Activated CD4-positive, alpha-beta T cell treated with anti-CD3 and anti-CD28 coated beads, Interleukin-2, Interleukin-4, amounts not matched to agents 100 ng/mL and 50 ng/mL, durations not matched to agents 16 hours and 8 hours (primary cell): ENCODE measurements around the gene HK3.

Experiments used
- DNase-seq: peaks from one replicate; pipeline ENCODE4 v3.0.0-alpha.2; 2020; ENCODE audit warnings: low spot score

The HK3 gene

DNA sequence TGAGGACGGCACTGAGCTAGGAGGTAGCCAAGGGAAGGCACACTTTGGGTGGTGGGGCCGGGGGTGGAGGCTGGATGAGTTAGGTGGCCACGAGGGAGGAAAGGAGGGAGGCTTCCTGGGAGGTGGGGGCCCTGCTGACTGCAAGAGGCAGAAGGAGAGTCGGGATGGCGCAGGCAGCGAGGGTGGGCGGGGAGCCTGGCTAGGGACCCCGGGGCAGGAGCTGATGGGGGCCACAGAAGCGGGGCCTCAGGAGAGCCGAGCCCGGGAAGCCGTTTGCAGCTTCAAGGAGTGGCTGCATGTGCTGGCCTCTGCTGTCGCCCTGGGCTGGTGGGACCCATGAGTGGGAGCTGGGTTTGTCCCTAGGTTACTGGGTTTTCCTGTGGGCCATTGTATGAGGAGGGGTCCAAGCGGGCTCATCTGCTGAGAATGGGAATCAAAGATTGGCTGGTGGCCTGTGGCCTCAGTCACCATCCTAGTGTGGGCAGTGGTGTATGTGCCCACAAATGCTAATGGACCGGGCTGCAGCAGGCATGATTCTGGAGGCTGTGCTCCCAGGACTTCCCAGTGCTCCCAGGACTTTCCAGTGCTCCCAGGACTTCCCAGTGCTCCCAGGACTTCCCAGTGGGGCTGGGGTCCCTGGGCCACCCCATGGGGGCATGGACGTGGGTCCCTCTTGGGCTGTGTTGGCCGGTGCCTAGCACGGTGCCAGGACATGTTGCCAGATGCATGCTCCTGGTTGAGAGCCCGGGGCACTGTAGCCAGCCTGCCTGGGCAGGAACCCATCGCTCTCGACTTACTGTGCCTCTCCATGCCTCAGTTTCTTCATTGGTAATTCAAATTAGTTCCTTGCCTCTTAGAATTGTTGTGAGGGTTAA, 48.5 kb downstream of the HK3 start:
- DNase-seq, result no peak

DNA sequence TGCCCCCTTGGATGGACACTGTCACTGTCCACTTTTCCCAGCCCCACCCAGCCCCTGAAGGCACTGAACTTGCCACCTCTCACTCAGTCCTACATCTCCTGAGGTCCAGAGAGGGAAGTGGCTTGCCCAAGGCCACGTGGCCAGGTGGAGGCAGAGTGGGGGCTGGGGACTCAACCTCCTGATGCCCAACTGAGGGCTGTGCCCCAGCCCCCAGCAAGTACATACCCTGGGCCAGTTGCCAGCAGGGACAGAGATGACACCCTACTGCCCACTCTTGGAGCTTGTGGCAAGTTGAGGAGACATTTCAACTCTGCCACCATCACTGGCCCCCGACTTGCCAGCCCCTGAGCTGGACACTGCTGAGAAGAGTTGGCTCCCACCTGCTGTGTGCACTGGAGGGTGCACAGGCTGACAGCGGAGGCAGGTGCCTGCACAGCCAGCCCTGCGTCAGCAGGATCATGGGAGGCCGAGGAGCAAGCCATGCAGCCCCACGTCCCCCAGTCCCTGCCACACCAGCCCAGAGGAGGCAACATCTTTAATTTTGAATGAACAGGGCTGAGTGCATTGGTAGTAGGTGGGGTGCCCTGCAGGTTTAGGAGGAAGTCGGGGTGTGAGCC, 49.4 kb downstream of the HK3 start:
- no peak for DNase-seq

DNA sequence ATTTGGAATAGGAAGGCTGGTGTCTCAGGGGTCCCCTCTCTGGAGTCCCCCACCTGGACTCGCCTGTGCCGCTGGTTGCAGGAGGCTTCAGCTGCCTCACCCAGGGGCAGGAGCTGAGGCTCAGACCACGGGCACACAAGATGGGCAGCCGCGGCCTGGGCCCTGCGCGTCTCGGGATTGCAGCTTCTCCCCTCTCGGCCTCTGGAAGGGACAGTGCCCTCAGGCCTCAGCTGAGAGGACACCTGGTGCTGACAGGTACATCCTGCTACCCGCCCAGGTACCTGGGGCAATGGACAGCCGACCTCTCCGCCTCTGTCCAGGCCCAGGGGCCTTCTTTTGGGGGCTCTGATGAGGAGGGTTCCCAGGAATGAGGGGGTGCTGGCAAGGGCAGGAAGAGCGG, 50.5 kb downstream of the HK3 start:
- no peak for DNase-seq

DNA sequence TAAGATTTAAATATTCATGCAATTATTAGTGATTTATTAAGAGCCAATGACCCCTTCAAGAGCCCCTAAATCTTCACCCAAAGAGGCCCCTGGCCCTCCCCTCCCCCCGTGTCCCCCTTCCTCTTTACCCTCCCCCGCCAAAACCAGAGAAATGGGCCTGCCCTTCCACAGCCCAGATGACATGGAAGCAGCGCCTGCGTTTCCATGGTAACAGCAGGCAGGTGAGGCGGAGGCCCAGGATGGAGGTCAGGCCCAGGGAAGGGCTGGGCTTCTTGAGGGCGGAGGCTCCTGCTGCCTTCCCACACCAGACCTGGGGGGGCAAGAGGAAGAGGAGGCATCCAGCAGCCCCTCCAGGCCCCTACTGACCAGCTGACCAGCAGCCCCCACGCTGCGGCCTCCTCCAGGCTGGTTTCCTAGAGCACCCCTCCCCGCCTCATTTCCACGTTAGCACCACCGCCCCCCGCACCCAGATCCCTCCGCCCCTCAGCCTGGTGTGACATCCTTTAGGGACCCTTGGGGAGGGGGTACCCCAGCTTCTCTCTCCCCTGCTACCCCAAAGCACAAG, 51.3 kb downstream of the HK3 start:
- DNase-seq, result no peak

DNA sequence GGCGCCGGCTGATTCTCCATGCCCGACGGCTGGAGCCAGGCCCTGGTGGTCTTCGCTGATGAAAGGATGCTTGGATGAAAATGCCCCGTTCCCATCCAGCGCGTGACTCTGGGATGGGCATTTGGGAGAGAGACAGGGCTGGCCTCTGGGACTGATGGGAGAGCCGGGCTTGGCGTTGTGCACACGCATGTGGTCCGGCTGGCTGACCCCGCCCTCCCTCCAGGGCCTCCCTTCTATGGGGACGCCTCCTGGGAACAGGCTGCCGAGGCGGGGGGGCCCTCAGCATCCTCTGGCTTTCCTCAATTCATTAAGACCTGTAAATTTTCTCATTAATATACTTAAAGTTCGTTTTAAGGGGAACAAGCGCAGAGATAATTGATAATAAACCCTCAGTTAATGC, 52.0 kb downstream of the HK3 start:
- DNase-seq, result no peak

DNA sequence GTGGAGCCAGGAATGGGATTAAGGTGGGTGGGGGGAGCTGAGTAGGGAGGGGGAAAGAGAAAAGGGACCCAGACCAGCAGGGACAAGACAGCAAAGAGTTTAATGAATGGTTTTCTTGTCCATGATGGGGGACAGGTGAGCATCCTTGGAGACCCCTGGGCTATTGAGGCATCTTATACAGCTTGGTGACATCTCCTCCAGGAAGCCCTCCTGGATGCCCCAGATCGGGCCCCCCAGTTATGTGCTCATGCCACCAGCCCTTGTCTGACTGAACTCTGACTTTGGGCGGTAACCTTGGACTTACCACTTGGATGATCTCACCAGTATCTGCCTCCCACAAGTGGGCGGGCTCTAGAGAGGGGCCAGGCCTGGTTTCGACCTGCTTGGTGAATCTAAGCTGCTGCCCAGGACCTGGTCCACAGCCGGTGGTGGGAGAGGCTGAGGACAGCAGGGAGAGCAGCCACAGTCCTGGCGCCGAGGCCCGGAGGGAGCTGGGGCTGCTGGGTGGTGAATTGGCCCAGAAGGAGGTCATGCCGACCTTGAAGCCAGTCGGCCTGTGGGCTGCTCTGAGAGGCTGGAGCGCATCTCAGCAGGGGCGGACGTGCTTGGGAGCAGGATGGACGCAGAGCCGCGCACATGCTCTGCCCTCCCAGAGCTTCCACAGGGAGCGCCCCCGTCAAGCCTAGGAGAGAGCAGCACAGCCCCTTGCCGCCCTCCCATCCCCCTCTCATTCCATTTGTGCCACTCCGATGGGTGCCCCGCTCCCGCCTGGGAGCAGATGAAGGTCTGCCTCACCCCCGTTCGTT, 52.6 kb downstream of the HK3 start:
- no peak for DNase-seq

DNA sequence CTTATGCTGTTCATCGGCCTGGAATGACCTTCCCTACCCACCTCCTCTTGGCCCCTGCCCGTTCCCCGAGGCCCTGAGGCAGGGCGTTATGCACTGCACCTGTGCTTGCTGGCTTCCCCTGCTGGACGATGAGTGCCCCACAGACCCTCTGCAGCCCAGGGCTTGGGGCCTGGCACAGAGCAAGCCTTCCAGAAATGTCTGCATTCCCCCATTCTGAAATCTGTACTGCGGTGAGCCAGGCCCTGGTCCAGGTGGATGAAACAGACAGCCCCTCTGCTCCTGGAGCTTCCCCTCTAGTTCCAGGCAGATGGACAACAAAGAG, 53.8 kb downstream of the HK3 start:
- no peak for DNase-seq

DNA sequence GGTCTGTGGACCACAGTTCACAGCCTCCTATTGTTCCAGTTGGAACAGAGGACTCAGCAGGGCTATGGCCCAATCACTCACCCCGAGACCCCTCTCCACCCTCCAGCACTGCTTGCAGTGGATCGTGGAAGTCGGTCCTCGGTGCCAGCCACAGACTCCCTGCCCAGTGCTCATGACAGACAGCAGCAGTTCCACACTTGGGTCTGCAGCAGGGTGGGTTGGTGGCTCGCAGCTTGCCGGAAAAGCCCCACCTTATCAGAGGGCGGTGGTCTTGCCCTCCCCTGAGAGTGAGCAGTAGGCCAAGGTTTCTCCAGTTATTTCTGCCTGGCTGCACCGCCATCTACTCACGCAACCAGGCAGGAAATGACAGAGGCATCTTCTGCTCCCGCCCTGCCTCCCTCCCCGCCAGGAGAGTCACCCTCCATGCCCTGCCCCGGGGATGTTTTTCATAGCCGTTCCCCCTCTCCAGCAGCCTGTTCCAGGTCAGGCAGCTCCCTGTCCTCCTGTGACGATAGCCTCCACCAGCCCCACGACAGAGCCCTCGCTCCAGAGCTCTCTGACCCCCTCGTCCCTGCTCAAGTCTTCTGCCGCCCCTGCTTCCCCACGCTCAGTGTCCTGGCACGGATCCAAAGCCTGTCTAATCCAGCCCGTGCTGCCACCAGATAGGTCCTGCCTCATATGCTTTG, 54.3 kb downstream of the HK3 start:
- no peak for DNase-seq

DNA sequence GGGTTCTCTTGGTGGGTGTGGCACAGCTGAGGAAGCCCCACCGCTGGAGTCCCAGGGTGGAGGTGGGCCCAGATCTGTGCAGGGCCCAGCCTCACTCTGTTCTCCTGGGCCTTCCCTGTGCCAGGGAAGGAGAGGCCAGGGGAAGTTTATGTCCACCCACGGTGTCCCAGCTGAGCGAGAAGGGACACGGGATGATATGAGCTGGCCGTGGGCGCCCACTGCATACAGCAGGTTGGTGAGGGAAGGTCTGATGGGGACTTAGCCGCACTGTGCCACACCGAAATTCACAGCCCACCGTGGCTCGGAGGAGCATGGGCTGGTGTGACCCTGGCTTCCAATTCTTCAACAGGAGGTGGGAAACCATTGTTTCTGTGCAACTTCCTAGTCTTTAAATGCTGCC, 54.9 kb downstream of the HK3 start:
- no peak for DNase-seq

DNA sequence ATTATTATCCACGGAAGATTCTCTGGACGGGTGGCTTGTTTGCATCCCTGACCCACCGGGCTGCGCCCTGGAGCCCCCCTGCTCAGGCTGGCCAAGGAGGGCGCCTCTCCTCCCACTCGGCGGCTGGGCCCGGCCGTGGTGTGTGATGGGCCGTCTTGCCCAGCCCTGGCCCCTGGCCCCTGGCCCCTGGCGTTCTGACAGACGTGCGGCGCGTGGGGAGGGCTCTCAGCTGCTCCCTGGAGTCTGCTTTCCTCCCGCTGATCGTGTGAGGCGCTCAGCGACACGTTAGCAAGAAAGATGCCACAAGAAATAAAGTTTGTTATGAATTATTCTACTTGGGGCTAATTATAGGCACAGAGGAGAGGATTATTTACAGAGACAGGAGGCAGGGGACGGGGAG, 55.5 kb downstream of the HK3 start:
- DNase-seq, result no peak

DNA sequence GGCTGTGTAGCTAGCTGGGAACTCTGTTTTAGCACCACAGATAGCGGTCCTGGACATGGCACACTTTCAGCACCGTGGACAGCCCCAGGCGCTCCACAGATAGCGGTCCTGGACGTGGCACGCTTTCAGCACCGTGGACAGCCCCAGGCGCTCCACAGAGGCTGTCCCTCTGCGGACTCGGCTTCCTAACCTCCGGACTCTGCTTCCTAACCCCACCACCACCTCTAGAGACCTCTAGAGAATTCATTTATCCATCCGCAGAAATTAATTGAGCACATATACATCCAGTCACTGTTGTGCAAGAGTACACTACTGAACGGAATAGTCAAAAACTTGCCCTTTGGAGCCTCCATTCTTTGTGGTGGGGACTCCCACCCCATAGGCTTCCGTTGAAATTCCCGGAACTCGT, 61.4 kb downstream of the HK3 start:
- peak; percentile 67 for DNase-seq

DNA sequence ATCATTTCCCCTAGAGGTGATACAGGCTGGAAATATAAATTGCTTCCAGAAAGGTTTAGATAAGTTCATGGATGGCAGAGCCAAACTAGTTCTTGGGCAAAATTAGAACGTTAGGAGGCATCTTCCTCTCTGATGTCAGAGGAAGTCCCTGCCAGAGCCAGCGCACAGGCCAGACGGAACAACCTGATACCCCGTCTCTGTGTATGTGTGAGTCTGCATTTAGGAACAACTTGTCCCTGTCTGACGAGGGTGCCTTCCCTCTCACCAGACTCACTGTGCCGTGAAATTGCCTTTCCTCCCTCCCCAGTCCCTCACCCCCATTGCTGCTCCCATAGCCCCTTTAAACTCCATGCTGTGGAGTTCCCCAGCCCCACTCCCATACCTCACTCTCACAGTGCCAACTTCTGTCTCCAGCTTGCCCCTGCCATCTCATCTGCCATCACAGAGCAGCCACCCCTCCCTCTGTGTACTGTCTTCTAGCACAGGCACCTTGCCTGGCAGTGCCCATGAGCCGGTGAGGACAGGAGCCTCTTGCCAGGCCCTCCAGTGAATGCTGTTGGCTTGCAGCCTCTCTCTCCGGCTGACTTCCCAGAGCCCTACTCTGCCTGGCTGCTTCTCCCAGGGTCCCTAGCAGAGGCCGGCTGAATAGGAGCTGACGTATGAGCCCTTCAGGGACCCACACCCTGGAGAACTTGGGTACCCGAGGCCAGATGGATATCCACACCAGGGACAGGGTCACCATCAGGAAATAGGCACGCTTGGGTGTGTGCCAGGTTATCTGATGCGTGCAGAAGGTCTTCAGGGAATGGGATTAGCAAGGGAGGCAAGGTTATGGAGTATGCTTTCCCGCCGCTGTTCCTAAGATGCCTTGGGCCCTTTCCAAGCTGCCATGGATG, 62.1 kb downstream of the HK3 start:
- no peak for DNase-seq

DNA sequence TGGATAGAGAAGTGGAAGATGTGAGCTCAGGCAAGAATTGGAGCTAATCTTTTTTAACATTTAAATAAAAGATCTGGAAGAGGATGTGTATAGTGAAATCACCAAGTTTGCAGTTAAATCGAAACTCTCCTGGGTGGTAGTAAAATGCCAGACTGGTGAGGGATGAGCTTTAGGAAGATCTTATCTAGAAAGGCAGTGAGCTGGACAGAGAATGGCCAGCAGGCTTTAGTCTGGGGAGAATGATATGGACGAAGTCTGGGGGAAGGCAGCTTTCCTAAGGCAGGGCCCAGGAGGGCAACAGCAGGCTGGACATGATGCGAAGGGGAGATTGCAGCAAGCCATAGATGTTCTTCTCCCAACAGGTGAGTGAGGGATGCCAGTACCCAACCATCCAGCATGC, 63.2 kb downstream of the HK3 start:
- no peak for DNase-seq

DNA sequence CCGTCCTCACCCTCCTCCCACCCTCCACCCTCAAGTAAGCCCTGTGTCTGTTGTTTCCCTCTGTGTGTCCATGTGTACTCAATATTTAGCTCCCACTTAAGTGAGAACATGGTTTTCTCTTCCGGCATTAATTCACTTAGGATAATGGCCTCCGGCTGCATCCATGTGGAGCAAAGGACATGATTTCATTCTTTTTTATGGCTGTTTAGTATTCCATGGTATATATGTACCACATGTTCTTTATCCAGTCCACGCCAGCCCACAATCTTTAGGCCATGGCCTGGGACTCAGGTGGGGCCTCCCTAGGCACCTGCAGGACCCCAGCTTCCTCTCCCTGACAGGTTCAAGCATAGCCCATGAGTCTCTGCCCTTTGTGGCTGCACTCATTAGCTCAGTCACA, 65.9 kb downstream of the HK3 start:
- DNase-seq, result no peak

DNA sequence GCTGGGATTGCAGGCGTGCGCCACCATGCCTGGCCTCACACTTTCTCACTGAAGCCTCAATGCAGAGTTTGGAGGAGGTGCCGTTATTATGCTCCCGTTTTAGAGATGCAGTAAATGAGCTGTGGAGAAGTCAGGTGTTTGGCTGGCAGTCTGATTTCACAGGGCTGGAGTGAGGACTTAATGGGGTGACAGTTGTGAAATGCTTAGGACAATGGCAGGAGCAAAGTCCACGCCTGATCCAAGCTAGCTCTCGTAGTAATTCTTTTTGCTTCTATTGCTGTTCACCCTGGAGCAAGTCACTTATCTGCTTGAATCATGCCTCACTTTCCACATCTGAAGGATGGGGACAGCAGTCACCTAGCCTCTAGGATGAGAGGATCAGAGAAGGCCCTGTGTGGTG, 67.0 kb downstream of the HK3 start:
- DNase-seq, result no peak

DNA sequence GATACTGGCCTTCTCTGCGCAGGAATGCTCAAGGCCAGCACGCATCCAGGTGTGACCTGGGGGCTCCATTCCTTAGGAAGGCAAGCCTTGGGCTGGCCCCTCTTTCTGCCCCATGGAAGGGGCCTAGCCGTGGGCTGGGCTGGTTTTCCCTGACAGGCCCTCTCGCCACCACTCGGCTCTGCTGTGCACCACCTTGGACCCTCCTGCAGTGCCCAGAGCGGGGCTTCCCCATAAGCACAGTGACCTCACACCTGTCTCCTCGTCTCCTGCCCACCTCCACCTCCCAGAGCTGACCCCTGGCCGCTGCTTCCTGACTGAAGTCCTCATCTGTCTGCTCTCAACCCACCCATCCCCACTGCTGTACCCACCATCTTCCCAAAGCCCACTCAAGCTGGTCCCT, 67.7 kb downstream of the HK3 start:
- DNase-seq, result no peak

DNA sequence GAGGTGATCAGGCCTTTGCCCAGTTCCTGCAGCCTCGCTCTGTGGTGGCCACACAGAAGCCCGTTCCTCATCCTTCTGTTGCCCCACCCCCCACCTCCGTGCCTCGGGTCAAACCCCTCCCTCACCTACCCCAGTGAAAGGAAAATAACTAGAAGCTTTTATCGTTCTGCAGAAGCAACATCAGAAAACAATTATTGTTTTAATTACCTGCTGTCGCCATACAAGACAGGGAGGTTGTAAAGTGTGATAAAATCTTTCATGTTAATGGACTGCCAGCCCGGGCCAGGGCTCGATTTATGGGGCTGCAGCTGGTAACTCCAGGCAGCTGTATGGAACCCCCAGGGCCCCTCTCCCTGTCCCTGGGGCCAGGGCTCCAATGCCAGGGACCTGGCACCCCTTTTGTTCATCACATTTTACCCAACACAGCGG, 68.1 kb downstream of the HK3 start:
- no peak for DNase-seq
